Trophoblast cell (in vitro differentiated cells and primary cell): ENCODE measurements around the gene MRPS14.
"Not testable (repeated sequence)": the region's sequence is repeated elsewhere in the genome, so short reads cannot be mapped to it uniquely, and the experiment has no call there.

ENCODE experiments used
- DNase-seq, 2 donors: peaks; one replicate each; pipeline ENCODE4 v3.0.0-alpha.2; 2016
- H2AFZ ChIP-seq: 2 replicates; pipeline ENCODE4 v1.6.1; 2013; ENCODE audit warnings: low read length, moderate library complexity, mild to moderate bottlenecking; ENCODE audit not compliant: insufficient read depth, poor library complexity
- H2AK5ac ChIP-seq: 2 replicates; pipeline ENCODE4 v1.6.1; 2013; ENCODE audit warnings: mild to moderate bottlenecking, low read length
- H2BK120ac ChIP-seq: 2 replicates; pipeline ENCODE4 v1.6.1; 2013; ENCODE audit warnings: low read length, mild to moderate bottlenecking, moderate library complexity; ENCODE audit not compliant: insufficient read depth, poor library complexity
- H2BK12ac ChIP-seq: 2 replicates; pipeline ENCODE4 v1.6.1; 2013; ENCODE audit warnings: mild to moderate bottlenecking, low read length, moderate library complexity
- H2BK5ac ChIP-seq: 2 replicates; pipeline ENCODE4 v1.6.1; 2013; ENCODE audit warnings: low read length, low read depth, moderate library complexity, mild to moderate bottlenecking; ENCODE audit not compliant: poor library complexity
- H3K14ac ChIP-seq: 2 replicates; pipeline ENCODE4 v1.6.1; 2013; ENCODE audit warnings: mild to moderate bottlenecking, low read length
- H3K18ac ChIP-seq: 2 replicates; pipeline ENCODE4 v1.6.1; 2013; ENCODE audit warnings: mild to moderate bottlenecking, low read length
- H3K23ac ChIP-seq: 2 replicates; pipeline ENCODE4 v1.6.1; 2013; ENCODE audit warnings: low read length
- H3K27ac ChIP-seq: 2 replicates; pipeline ENCODE4 v1.5.1; 2013; ENCODE audit warnings: low read depth, mild to moderate bottlenecking, inconsistent platforms, low read length, moderate library complexity
- H3K27me3 ChIP-seq: 2 replicates; pipeline ENCODE4 v1.6.1; 2013; ENCODE audit warnings: inconsistent platforms, mild to moderate bottlenecking, low read length, moderate library complexity; ENCODE audit not compliant: insufficient read depth
- H3K36me3 ChIP-seq, 2 experiments: 1 replicate in 1 of 2; 2 replicates in 1 of 2; pipeline ENCODE4 v1.6.1; 2013; ENCODE audit warnings: low read length in 2 of 2, mild to moderate bottlenecking in 2 of 2, moderate library complexity in 1 of 2; ENCODE audit not compliant: insufficient read depth in 2 of 2, control insufficient read depth in 1 of 2
- H3K4ac ChIP-seq: 2 replicates; pipeline ENCODE4 v1.6.1; 2013; ENCODE audit warnings: low read depth, mild to moderate bottlenecking, low read length, moderate library complexity
- H3K4me1 ChIP-seq, 2 experiments: 1 replicate in 1 of 2; 2 replicates in 1 of 2; pipeline ENCODE4 v1.6.1; 2013; ENCODE audit warnings: low read length in 2 of 2, mild to moderate bottlenecking in 2 of 2, moderate library complexity in 1 of 2; ENCODE audit not compliant: insufficient read depth in 2 of 2, control insufficient read depth in 1 of 2
- H3K4me2 ChIP-seq: 2 replicates; pipeline ENCODE4 v1.6.1; 2013; ENCODE audit warnings: inconsistent platforms, mild to moderate bottlenecking, low read length, moderate library complexity
- H3K4me3 ChIP-seq: 2 replicates; pipeline ENCODE4 v1.5.1; 2013; ENCODE audit warnings: mild to moderate bottlenecking, low read depth, low read length, inconsistent platforms
- H3K79me1 ChIP-seq: one replicate; pipeline ENCODE4 v1.6.1; 2013; ENCODE audit warnings: low read length
- H3K79me2 ChIP-seq: 2 replicates; pipeline ENCODE4 v1.6.1; 2013; ENCODE audit warnings: low read length, mild to moderate bottlenecking; ENCODE audit not compliant: control insufficient read depth, insufficient read depth, poor library complexity
- H3K9ac ChIP-seq: 2 replicates; pipeline ENCODE4 v1.6.1; 2013; ENCODE audit warnings: mild to moderate bottlenecking, low read length
- H3K9me3 ChIP-seq: 2 replicates; pipeline ENCODE4 v1.6.1; 2013; ENCODE audit warnings: low read depth, mild to moderate bottlenecking, control low read depth, inconsistent platforms, low read length; ENCODE audit not compliant: insufficient read depth
- H4K12ac ChIP-seq: 2 replicates; pipeline ENCODE4 v1.6.1; 2013; ENCODE audit warnings: low read depth, mild to moderate bottlenecking, low read length, moderate library complexity
- H4K8ac ChIP-seq: 2 replicates; pipeline ENCODE4 v1.6.1; 2013; ENCODE audit warnings: low read depth, mild to moderate bottlenecking, low read length, moderate library complexity
- H4K91ac ChIP-seq: one replicate; pipeline ENCODE4 v1.6.1; 2013; ENCODE audit warnings: low read depth, mild to moderate bottlenecking, low read length, moderate library complexity
- WGBS: extraction: QIAGEN DNeasy Blood & Tissue Kit; methylation state at CpG from one replicate; pipeline ENCODE4 v1.1.7; 2013; ENCODE audit warnings: missing lambda C conversion rate; ENCODE audit not compliant: insufficient read length, insufficient coverage; ENCODE audit errors: extremely low coverage; 5-methylcytosine and 5-hydroxymethylcytosine counted together

Gene MRPS14

GRCh38 chr1:175024773-175025172 is 1.5 kb upstream of the MRPS14 start:
- no peak overlapping the region for H4K12ac ChIP-seq

GRCh38 chr1:175023922-175024242 is 657 bp upstream of the MRPS14 start:
- no CpG with 5 or more reads among the region's 2 CpGs for WGBS

More at GRCh38 chr1:175024773-175025172, 1.5 kb upstream of the MRPS14 start:
- Histone ChIP-seq H3K23ac (no peak overlapping the region), H3K4me1 (no peaks in the 10 kb centered on the region), H3K9me3 (no peaks in the 10 kb centered on the region), H3K36me3 (no peaks in the 10 kb centered on the region), H3K9ac (no peak overlapping the region), H2BK5ac (no peak overlapping the region), H3K4me3 (no peak overlapping the region), H4K8ac (no peak overlapping the region), H3K79me1 (peaks cover 6% of the 10 kb centered on the region), H3K27me3 (no peaks in the 10 kb centered on the region), H3K18ac (no peak overlapping the region), H3K14ac (no peak overlapping the region), H3K4me2 (no peak overlapping the region), H2AK5ac (no peak overlapping the region), H2BK120ac (no peak overlapping the region), H3K4ac (no peak overlapping the region), H4K91ac (no peak overlapping the region), H3K27ac (no peak overlapping the region), H3K79me2 (peaks cover 5% of the 10 kb centered on the region), H2BK12ac (no peak overlapping the region), H2AFZ (no peak overlapping the region)
- DNase-seq = no peak
- no CpG with 5 or more reads among the region's 2 CpGs for WGBS

DNA sequence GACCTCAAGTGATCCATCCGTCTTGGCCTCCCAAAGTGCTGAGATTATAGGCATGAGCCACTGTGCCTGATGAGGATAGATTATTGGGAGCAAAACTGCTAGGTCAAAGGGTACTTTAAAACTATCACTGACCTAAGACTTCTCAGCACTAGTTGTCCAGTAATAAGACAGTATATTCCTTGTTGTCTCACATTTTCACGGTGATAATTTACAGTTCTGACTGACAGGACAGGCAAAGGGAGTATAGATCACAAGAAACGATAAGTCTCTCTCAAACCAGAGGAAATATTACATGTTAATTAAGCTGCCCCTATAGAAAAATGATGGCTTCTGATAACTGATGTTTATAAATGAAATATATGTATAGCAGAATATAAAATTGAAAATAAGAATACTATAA is 3.7 kb downstream of the MRPS14 start:
- H2BK120ac ChIP-seq = no peak overlapping the region
- H3K9ac ChIP-seq = no peak overlapping the region
- H3K27ac ChIP-seq = no peak overlapping the region
- no peaks in the 10 kb centered on the region for H3K4me1 ChIP-seq
- H3K79me1 ChIP-seq = peaks cover 4% of the 10 kb centered on the region
- H4K8ac ChIP-seq = no peak overlapping the region
- H3K4me3 ChIP-seq = no peak overlapping the region
- H2BK5ac ChIP-seq = no peak overlapping the region
- no peak overlapping the region for H2AFZ ChIP-seq
- no peak overlapping the region for H4K12ac ChIP-seq
- no peaks in the 10 kb centered on the region for H3K9me3 ChIP-seq
- no CpG with 5 or more reads among the region's 3 CpGs for WGBS
- no peaks in the 10 kb centered on the region for H3K27me3 ChIP-seq
- H3K4me2 ChIP-seq = no peak overlapping the region
- no peak overlapping the region for H2AK5ac ChIP-seq
- no peak overlapping the region for H3K18ac ChIP-seq
- H3K36me3 ChIP-seq = peaks cover 9 to 16% of the 10 kb centered on the region in 2 experiments
- H3K79me2 ChIP-seq = peaks cover 5% of the 10 kb centered on the region
- no peak overlapping the region for H3K4ac ChIP-seq
- no peak for DNase-seq
- H2BK12ac ChIP-seq = no peak overlapping the region
- no peak overlapping the region for H3K14ac ChIP-seq
- no peak overlapping the region for H4K91ac ChIP-seq
- H3K23ac ChIP-seq = no peak overlapping the region

More at GRCh38 chr1:175023922-175024242, 657 bp upstream of the MRPS14 start:
- not testable (repeated sequence) for H2BK5ac ChIP-seq, H3K18ac ChIP-seq, H3K36me3 ChIP-seq, H3K4me3 ChIP-seq, H3K23ac ChIP-seq, H3K4me1 ChIP-seq, H2AK5ac ChIP-seq, H3K9ac ChIP-seq, H2BK120ac ChIP-seq, H3K27ac ChIP-seq, DNase-seq, H3K14ac ChIP-seq, H3K9me3 ChIP-seq, H2BK12ac ChIP-seq, H3K27me3 ChIP-seq, H3K79me1 ChIP-seq, H3K79me2 ChIP-seq, H3K4ac ChIP-seq
- Histone ChIP-seq H4K91ac (peak overlapping the region; percentile 20), H2AFZ (peak overlapping the region; percentile 43), H3K4me2 (peak overlapping the region; percentile 64), H4K12ac (peak overlapping the region; percentile 83), H4K8ac (peak overlapping the region; percentile 72)

DNA sequence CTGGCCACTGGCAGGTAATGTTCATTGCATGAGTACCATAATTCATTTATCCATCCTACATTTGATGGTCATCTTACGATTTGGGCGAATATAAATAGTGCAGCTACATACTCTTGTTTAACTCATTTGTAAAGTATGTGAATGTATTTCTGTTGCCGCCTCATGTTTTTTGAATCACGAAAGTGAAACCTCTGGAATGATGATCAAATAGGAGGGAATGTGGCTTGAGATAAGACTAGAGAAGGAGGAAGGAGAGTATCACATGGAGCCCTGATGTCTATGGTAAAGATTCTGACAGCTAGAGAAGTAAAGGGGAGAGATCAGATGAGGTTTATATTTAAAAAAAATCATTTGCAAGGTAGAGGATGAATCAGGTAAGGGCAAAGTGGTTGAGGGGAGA is 8.0 kb downstream of the MRPS14 start:
- Histone ChIP-seq H3K9ac (no peak overlapping the region), H2AFZ (no peak overlapping the region), H4K12ac (no peak overlapping the region), H4K91ac (no peak overlapping the region), H3K27ac (no peak overlapping the region), H3K79me1 (no peaks in the 10 kb centered on the region), H3K4ac (no peak overlapping the region), H3K4me2 (no peak overlapping the region), H3K79me2 (no peaks in the 10 kb centered on the region), H2BK120ac (no peak overlapping the region), H3K4me1 (no peaks in the 10 kb centered on the region), H3K14ac (no peak overlapping the region), H3K18ac (no peak overlapping the region), H3K4me3 (no peak overlapping the region), H2BK5ac (no peak overlapping the region), H2AK5ac (no peak overlapping the region), H3K36me3 (peaks cover 15 to 34% of the 10 kb centered on the region in 2 experiments), H3K27me3 (no peaks in the 10 kb centered on the region), H3K23ac (no peak overlapping the region), H3K9me3 (no peaks in the 10 kb centered on the region), H4K8ac (no peak overlapping the region), H2BK12ac (no peak overlapping the region)
- DNase-seq = peak; percentile 10 to 83
- no CpG with 5 or more reads among the region's 4 CpGs for WGBS
